HepG2 (cell line): ENCODE results near the gene PPP1R27. TPM values are rescaled to one million over a fixed set of nuclear protein-coding genes. Genes with fewer than 3 reads are reported as not detected.

Source experiments
- AHR ChIP-seq: IDR thresholded peaks from 2 replicates; pipeline ENCODE4 v1.6.1; 2018; ENCODE audit warnings: missing genetic modification reagents, missing compliant biosample characterization
- ATF7-NPFF ChIP-seq: sonication (generic); formaldehyde crosslinking; IDR thresholded peaks from 2 replicates; pipeline ENCODE4 v1.8.1; 2023; ENCODE audit warnings: mild to moderate bottlenecking, low read depth, missing genetic modification reagents, moderate library complexity
- CHCHD3 ChIP-seq: sonication (generic); formaldehyde crosslinking; IDR thresholded peaks from 2 replicates; pipeline ENCODE4 v1.8.0; 2022; ENCODE audit warnings: mild to moderate bottlenecking, missing genetic modification reagents, moderate library complexity
- ELK4 ChIP-seq: sonication (generic); formaldehyde crosslinking; IDR thresholded peaks from 2 replicates; pipeline ENCODE4 v1.9.0; 2021; ENCODE audit warnings: missing genetic modification reagents, borderline replicate concordance
- GATAD2A ChIP-seq: IDR thresholded peaks from 2 replicates; pipeline ENCODE4 v1.6.1; 2016
- HINFP ChIP-seq: sonication (generic); formaldehyde crosslinking; IDR thresholded peaks from 2 replicates; pipeline ENCODE4 v1.4.0; 2020; ENCODE audit warnings: low read depth, mild to moderate bottlenecking, missing genetic modification reagents
- HOXA9 ChIP-seq: sonication (generic); formaldehyde crosslinking; IDR thresholded peaks from 2 replicates; pipeline ENCODE4 v1.8.1; 2022; ENCODE audit warnings: missing genetic modification reagents, mild to moderate bottlenecking, moderate library complexity, borderline replicate concordance
- MATR3 ChIP-seq: sonication (generic); formaldehyde crosslinking; IDR thresholded peaks from 2 replicates; pipeline ENCODE4 v1.4.0; 2020; ENCODE audit warnings: missing genetic modification reagents
- MTERF4 ChIP-seq: sonication (generic); formaldehyde crosslinking; IDR thresholded peaks from 2 replicates; pipeline ENCODE4 v1.8.0; 2023; ENCODE audit warnings: mild to moderate bottlenecking, missing genetic modification reagents
- PHF8 ChIP-seq: sonication (generic); formaldehyde crosslinking; IDR thresholded peaks from 2 replicates; pipeline ENCODE4 v1.5.0; 2020; ENCODE audit warnings: missing genetic modification reagents
- SKI ChIP-seq: fragments of 450-650 bp; IDR thresholded peaks from one replicate; pipeline ENCODE4 v1.6.1; 2018; ENCODE audit warnings: mild to moderate bottlenecking; ENCODE audit not compliant: partially characterized antibody
- TCF12 ChIP-seq, 2 experiments: fragments of 450-650 bp in 1 of 2; sonication (generic) in 1 of 2; formaldehyde crosslinking in 1 of 2; IDR thresholded peaks; 2 replicates each; pipeline versions ENCODE4 v1.6.1 to v1.8.0; 2017 to 2022; ENCODE audit warnings: antibody characterized with exemption in 1 of 2, mild to moderate bottlenecking in 1 of 2, missing genetic modification reagents in 1 of 2, moderate library complexity in 1 of 2
- XRCC5 ChIP-seq: fragments of 200-400 bp; formaldehyde crosslinking; optimal IDR thresholded peaks from 2 replicates; pipeline ENCODE3; 2017; ENCODE audit warnings: mild to moderate bottlenecking, low read length
- ZFP36L2 ChIP-seq: sonication (generic); formaldehyde crosslinking; IDR thresholded peaks from 2 replicates; pipeline ENCODE4 v1.4.0; 2020; ENCODE audit warnings: missing genetic modification reagents
- ZMYM4 ChIP-seq: sonication (generic); formaldehyde crosslinking; IDR thresholded peaks from 2 replicates; pipeline ENCODE4 v1.8.1; 2023; ENCODE audit warnings: mild to moderate bottlenecking, missing genetic modification reagents
- ZNF224 ChIP-seq: sonication (generic); formaldehyde crosslinking; IDR thresholded peaks from 2 replicates; pipeline ENCODE4 v1.5.0; 2020; ENCODE audit warnings: mild to moderate bottlenecking, missing genetic modification reagents
- ZNF317 ChIP-seq: sonication (generic); formaldehyde crosslinking; IDR thresholded peaks from 2 replicates; pipeline ENCODE4 v1.5.0; 2020; ENCODE audit warnings: mild to moderate bottlenecking, missing genetic modification reagents
- ZNF331 ChIP-seq: sonication (generic); formaldehyde crosslinking; IDR thresholded peaks from 2 replicates; pipeline ENCODE4 v1.4.0; 2020; ENCODE audit warnings: missing genetic modification reagents
- ZNF44 ChIP-seq: sonication (generic); formaldehyde crosslinking; IDR thresholded peaks from 2 replicates; pipeline ENCODE4 v1.5.1; 2020; ENCODE audit warnings: mild to moderate bottlenecking, missing genetic modification reagents
- ZNF468 ChIP-seq: sonication (generic); formaldehyde crosslinking; IDR thresholded peaks from 2 replicates; pipeline ENCODE4 v1.8.0; 2022; ENCODE audit warnings: mild to moderate bottlenecking, moderate library complexity, missing genetic modification reagents
- ZNF563 ChIP-seq: sonication (generic); formaldehyde crosslinking; IDR thresholded peaks from 2 replicates; pipeline ENCODE4 v1.8.0; 2022; ENCODE audit warnings: mild to moderate bottlenecking, moderate library complexity, missing genetic modification reagents
- polyA plus RNA-seq, 8 experiments: library from polyadenylated mRNA; depleted of rRNA in 3 of 8; stranded (reverse) in 7 of 8; unstranded in 1 of 8; fragments of >200 nt; fragmentation: Illumina TruSeq in 4 of 8; extraction: Trizol in 4 of 8; gene quantifications; 2 replicates each; pipeline versions ENCODE4 v1.2.1 to v1.2.3, GENCODE V29; 2011 to 2016; ENCODE audit warnings: low read depth in 4 of 8, missing spikeins in 1 of 8, mixed read lengths in 1 of 8; ENCODE audit not compliant: insufficient read depth in 1 of 8
- total RNA-seq, 5 experiments: library from RNA; depleted of rRNA; stranded (reverse); fragments of >200 nt; fragmentation: Illumina TruSeq; extraction: Trizol; gene quantifications; 2 replicates each; pipeline ENCODE4 v1.2.3, GENCODE V29; 2016; ENCODE audit warnings: low read depth in 1 of 5
- TF ChIP-seq, protein P1 (sequence below): IDR thresholded peaks from 2 replicates; pipeline ENCODE4 v1.6.1; 2016; ENCODE audit warnings: low read depth, control low read depth
- TF ChIP-seq, protein P2 (sequence below): sonication (generic); formaldehyde crosslinking; IDR thresholded peaks from 2 replicates; pipeline ENCODE4 v1.4.0; 2020; ENCODE audit warnings: missing genetic modification reagents

The PPP1R27 gene
- total and polyA plus RNA-seq, 2 of the 13 experiments (the other 11 are each of a cell fraction or from before 2014, with no cell fraction given), result 0.17 to 1.00 TPM

- TF ChIP-seq, protein P1, sequence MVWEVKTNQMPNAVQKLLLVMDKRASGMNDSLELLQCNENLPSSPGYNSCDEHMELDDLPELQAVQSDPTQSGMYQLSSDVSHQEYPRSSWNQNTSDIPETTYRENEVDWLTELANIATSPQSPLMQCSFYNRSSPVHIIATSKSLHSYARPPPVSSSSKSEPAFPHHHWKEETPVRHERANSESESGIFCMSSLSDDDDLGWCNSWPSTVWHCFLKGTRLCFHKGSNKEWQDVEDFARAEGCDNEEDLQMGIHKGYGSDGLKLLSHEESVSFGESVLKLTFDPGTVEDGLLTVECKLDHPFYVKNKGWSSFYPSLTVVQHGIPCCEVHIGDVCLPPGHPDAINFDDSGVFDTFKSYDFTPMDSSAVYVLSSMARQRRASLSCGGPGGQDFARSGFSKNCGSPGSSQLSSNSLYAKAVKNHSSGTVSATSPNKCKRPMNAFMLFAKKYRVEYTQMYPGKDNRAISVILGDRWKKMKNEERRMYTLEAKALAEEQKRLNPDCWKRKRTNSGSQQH (CRISPR knock-in tag), result peak; percentile 96
- TF ChIP-seq ELK4 (CRISPR knock-in tag) (peak; percentile 85; the same call in 1 of the 2 replicates), MTERF4 (CRISPR knock-in tag) (peak; percentile 48; the same call in 1 of the 2 replicates), HOXA9 (CRISPR knock-in tag) (peak; percentile 82; the same call in 1 of the 2 replicates), MATR3 (CRISPR knock-in tag) (no peak), GATAD2A (CRISPR knock-in tag) (no peak), CHCHD3 (peak; percentile 84; the same call in 1 of the 2 replicates), ZFP36L2 (CRISPR knock-in tag) (peak; percentile 56; the same call in 1 of the 2 replicates), ZNF317 (CRISPR knock-in tag) (no peak), ZNF44 (CRISPR knock-in tag) (no peak; the same call in 1 of the 2 replicates), ATF7-NPFF (peak; percentile 87), AHR (CRISPR knock-in tag) (no peak; the same call in 1 of the 2 replicates), ZMYM4 (CRISPR knock-in tag) (peak; percentile 12; the same call in 1 of the 2 replicates), SKI (peak; percentile 71), HINFP (CRISPR knock-in tag) (0 out of 2 replicates have a peak, but pooled peaks have one; percentile 7), ZNF224 (CRISPR knock-in tag) (no peak), ZNF331 (CRISPR knock-in tag) (peak; percentile 74; the same call in 1 of the 2 replicates), PHF8 (CRISPR knock-in tag) (peak; percentile 80), TCF12 (IDR thresholded peaks at IDR 0.05) (no peak), TCF12 (CRISPR knock-in tag; IDR thresholded peaks at IDR 0.05) (no peak), XRCC5 (peak; percentile 36), ZNF563 (no peak; the same call in 1 of the 2 replicates), ZNF468 (CRISPR knock-in tag) (peak; percentile 78; the same call in 1 of the 2 replicates)
- TF ChIP-seq, protein P2, sequence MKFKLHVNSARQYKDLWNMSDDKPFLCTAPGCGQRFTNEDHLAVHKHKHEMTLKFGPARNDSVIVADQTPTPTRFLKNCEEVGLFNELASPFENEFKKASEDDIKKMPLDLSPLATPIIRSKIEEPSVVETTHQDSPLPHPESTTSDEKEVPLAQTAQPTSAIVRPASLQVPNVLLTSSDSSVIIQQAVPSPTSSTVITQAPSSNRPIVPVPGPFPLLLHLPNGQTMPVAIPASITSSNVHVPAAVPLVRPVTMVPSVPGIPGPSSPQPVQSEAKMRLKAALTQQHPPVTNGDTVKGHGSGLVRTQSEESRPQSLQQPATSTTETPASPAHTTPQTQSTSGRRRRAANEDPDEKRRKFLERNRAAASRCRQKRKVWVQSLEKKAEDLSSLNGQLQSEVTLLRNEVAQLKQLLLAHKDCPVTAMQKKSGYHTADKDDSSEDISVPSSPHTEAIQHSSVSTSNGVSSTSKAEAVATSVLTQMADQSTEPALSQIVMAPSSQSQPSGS (CRISPR knock-in tag), result 0 out of 2 replicates have a peak, but pooled peaks have one; percentile 4
These were observed 25.3 kb upstream of the PPP1R27 start, which contains the start of gene P4HB (continued) for GRCh38 chr17:81859906-81860755.
